ENCODE measurements around the gene LEMD2.

DNA sequence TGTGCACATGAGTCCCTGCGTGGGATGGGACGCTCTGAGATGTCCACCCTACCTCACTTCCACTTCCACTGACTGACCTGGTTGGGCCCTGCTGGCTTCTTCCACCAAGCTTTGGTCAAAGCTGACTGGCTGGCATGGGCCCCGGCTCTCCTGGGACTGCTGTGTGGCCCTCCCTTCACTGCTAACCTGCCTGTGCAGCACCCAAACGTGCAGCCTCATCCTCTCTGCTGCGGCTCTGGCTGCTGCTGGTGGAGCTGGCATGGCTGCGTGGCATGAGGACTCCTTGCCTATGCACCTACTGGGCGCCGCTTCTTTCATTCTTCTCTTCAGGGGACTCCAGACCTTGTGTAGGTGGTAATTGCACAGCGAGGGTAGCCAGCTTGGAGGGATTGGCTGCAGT, 23.6 kb downstream of the LEMD2 start:
- TF ChIP-seq, protein P1, sequence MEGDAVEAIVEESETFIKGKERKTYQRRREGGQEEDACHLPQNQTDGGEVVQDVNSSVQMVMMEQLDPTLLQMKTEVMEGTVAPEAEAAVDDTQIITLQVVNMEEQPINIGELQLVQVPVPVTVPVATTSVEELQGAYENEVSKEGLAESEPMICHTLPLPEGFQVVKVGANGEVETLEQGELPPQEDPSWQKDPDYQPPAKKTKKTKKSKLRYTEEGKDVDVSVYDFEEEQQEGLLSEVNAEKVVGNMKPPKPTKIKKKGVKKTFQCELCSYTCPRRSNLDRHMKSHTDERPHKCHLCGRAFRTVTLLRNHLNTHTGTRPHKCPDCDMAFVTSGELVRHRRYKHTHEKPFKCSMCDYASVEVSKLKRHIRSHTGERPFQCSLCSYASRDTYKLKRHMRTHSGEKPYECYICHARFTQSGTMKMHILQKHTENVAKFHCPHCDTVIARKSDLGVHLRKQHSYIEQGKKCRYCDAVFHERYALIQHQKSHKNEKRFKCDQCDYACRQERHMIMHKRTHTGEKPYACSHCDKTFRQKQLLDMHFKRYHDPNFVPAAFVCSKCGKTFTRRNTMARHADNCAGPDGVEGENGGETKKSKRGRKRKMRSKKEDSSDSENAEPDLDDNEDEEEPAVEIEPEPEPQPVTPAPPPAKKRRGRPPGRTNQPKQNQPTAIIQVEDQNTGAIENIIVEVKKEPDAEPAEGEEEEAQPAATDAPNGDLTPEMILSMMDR (conservative IDR thresholded peaks at IDR 0.05; ENCODE audit: low read depth, low read length), result no peak
- TF ChIP-seq SMC3 (IDR thresholded peaks at IDR 0.05; ENCODE audit: low read depth, low read length), result no peak
- no peak for TF ChIP-seq POLR2A (IDR thresholded peaks at IDR 0.05; ENCODE audit: low read depth, low read length)
- no peak for TF ChIP-seq RAD21 (IDR thresholded peaks at IDR 0.05; ENCODE audit: low read length)
- TF ChIP-seq RFX5 (IDR thresholded peaks at IDR 0.05; ENCODE audit: low read depth, low read length), result no peak
- TF ChIP-seq MAZ (IDR thresholded peaks at IDR 0.05; ENCODE audit: borderline replicate concordance, low read depth, low read length), result no peak
